Progenitor cell of endocrine pancreas (in vitro differentiated cells): ENCODE results near the gene HTT-AS. TPM values are rescaled to one million over a fixed set of nuclear protein-coding genes. Genes with fewer than 3 reads are reported as not detected.
"Not testable (repeated sequence)": the region's sequence is repeated elsewhere in the genome, so short reads cannot be mapped to it uniquely, and the experiment has no call there.

Experiments
- DNase-seq: peaks from one replicate; pipeline ENCODE4 v3.0.0; 2021; ENCODE audit warnings: low spot score; ENCODE audit not compliant: unreplicated experiment
- H3K27ac Mint-ChIP-seq: 2 replicates; pipeline ENCODE4 v1.8.0; 2021; ENCODE audit warnings: mild to moderate bottlenecking, moderate library complexity, mixed read lengths
- H3K27me3 Mint-ChIP-seq: 2 replicates; pipeline ENCODE4 v1.8.0; 2021; ENCODE audit warnings: mixed read lengths
- H3K36me3 Mint-ChIP-seq: 2 replicates; pipeline ENCODE4 v1.8.0; 2022; ENCODE audit warnings: mixed read lengths; ENCODE audit not compliant: insufficient read depth
- H3K4me1 Mint-ChIP-seq: 2 replicates; pipeline ENCODE4 v1.8.0; 2021; ENCODE audit warnings: low read depth, mixed read lengths
- H3K4me3 Mint-ChIP-seq: 2 replicates; pipeline ENCODE4 v1.8.0; 2021; ENCODE audit warnings: low read depth, mild to moderate bottlenecking, moderate library complexity, mixed read lengths
- H3K9me3 Mint-ChIP-seq: 2 replicates; pipeline ENCODE4 v1.8.0; 2021; ENCODE audit warnings: low read depth, mixed read lengths
- CTCF ChIP-seq: fragments of 200-600 bp; sonication (generic); IDR thresholded peaks from one replicate; pipeline ENCODE4 v1.5.0; 2021; ENCODE audit warnings: antibody characterized with exemption, mild to moderate bottlenecking; ENCODE audit not compliant: unreplicated experiment
- total RNA-seq: library from RNA; stranded (reverse); gene quantifications from 2 replicates; pipeline ENCODE4 v1.2.1, GENCODE V29; 2021

The HTT-AS gene
- total RNA-seq, 1 donor from 2014 or later = not detected

- H3K27me3 Mint-ChIP-seq = peaks cover 6% of the 10 kb centered on the region
- no peaks in the 10 kb centered on the region for H3K9me3 Mint-ChIP-seq
- H3K27ac Mint-ChIP-seq = no peak overlapping the region
- H3K4me3 Mint-ChIP-seq = no peak overlapping the region
- no peak for TF ChIP-seq CTCF
- H3K4me1 Mint-ChIP-seq = no peaks in the 10 kb centered on the region
- no peak for DNase-seq
- H3K36me3 Mint-ChIP-seq = no peaks in the 10 kb centered on the region
Measured at GRCh38 chr4:3062471-3062870, 11.9 kb downstream of the HTT-AS start.

- no peak for DNase-seq
- Mint-ChIP-seq H3K4me1 (no peaks in the 10 kb centered on the region), H3K36me3 (no peaks in the 10 kb centered on the region), H3K27ac (no peak overlapping the region), H3K4me3 (no peak overlapping the region), H3K27me3 (peaks cover 6% of the 10 kb centered on the region), H3K9me3 (peaks cover 6% of the 10 kb centered on the region)
- no peak for TF ChIP-seq CTCF
Measured at GRCh38 chr4:3060946-3061345, 13.4 kb downstream of the HTT-AS start.

- Mint-ChIP-seq H3K9me3 (peaks cover 10% of the 10 kb centered on the region), H3K4me1 (no peaks in the 10 kb centered on the region), H3K27me3 (peaks cover 6% of the 10 kb centered on the region), H3K27ac (no peak overlapping the region), H3K36me3 (no peaks in the 10 kb centered on the region), H3K4me3 (no peak overlapping the region)
- TF ChIP-seq CTCF = no peak
- no peak for DNase-seq
Measured at GRCh38 chr4:3059943-3060342, 14.4 kb downstream of the HTT-AS start.

GRCh38 chr4:3054169-3054759 lies 20.1 kb downstream of the HTT-AS start:
- Mint-ChIP-seq H3K27me3 (peaks cover 7% of the 10 kb centered on the region), H3K9me3 (peaks cover 15% of the 10 kb centered on the region), H3K4me1 (no peaks in the 10 kb centered on the region), H3K36me3 (peaks cover 2% of the 10 kb centered on the region), H3K4me3 (no peak overlapping the region), H3K27ac (no peak overlapping the region)
- DNase-seq = no peak
- TF ChIP-seq CTCF = no peak

- not testable (repeated sequence) for H3K4me3 Mint-ChIP-seq, DNase-seq, H3K4me1 Mint-ChIP-seq, H3K36me3 Mint-ChIP-seq, H3K27ac Mint-ChIP-seq
- peaks cover 13% of the 10 kb centered on the region for H3K9me3 Mint-ChIP-seq
- H3K27me3 Mint-ChIP-seq = peaks cover 11% of the 10 kb centered on the region
Measured at GRCh38 chr4:3051141-3051897, 23.0 kb downstream of the HTT-AS start.
